ENCODE measurements around the gene MTUS2. TPM values are rescaled to one million over a fixed set of nuclear protein-coding genes. Genes with fewer than 3 reads are reported as not detected.

The MTUS2 gene
- total RNA-seq, 1 experiment from 2014 or later, result 0.35 TPM

DNA sequence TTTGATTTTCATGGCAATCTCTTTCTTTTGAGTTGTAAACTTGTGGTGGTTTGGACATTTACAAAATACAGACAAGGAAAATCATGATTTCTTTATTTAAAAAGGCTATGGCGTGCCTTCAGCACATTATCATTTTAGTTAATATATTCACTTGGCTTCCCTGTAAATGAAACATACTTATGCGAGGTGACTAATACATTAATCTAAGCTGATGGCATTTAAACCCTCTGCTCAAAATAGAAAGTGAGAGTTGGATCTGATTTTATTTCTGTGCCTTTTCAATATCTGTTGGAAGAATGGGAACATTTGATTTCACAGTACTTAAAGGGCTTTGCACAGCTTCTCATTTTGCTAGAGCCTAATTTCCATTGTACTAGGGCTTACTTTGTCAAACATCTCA is 289.8 kb downstream of the MTUS2 start:
- peaks cover 2% of the 10 kb centered on the region in 2 experiments for H3K4me1 Mint-ChIP-seq

More for the DNA sequence above, 289.8 kb downstream of the MTUS2 start:
- H3K9me3 Mint-ChIP-seq, result peaks cover 0 to 2% of the 10 kb centered on the region in 2 experiments; a peak in 1 of 5 replicates
- H3K18ac ChIP-seq (ENCODE audit: insufficient read length, low read depth, low read length), result no peak overlapping the region
- no CpG with 5 or more reads among the region's 2 CpGs for WGBS (ENCODE audit: extremely low coverage, insufficient read length, low lambda C conversion rate)
- H3K56ac ChIP-seq (ENCODE audit: insufficient read length, low read depth, low read length), result no peak overlapping the region
- no peaks in the 10 kb centered on the region for H3K9me3 ChIP-seq (ENCODE audit: control insufficient read depth, low read depth, low read length)
- H4K5ac ChIP-seq (ENCODE audit: insufficient read length, low read depth, low read length), result no peak overlapping the region
- H2BK120ac ChIP-seq (ENCODE audit: low read depth, low read length, poor library complexity, severe bottlenecking), result no peak overlapping the region
- H3K4me2 ChIP-seq (ENCODE audit: insufficient read depth, insufficient read length, low read length), result no peak overlapping the region
- H3K27ac Mint-ChIP-seq, result no peak overlapping the region
- no peaks in the 10 kb centered on the region for H3K27me3 ChIP-seq (ENCODE audit: insufficient read depth, low read length)
- H3K79me1 ChIP-seq (ENCODE audit: insufficient read depth, low read depth, low read length, poor library complexity, severe bottlenecking), result no peaks in the 10 kb centered on the region
- H3K27me3 Mint-ChIP-seq (ENCODE audit: low read depth), result no peaks in the 10 kb centered on the region; the same call in none of the 2 replicates
- no peak overlapping the region for H2AFZ ChIP-seq (ENCODE audit: low read length)
- H3K14ac ChIP-seq (ENCODE audit: insufficient read depth, low read length), result no peak overlapping the region
- H4K20me1 ChIP-seq (ENCODE audit: control insufficient read depth, insufficient read depth, insufficient read length), result no peaks in the 10 kb centered on the region
- no peak overlapping the region for H3K9ac ChIP-seq (ENCODE audit: extremely low read depth, insufficient read length, low read length)
- H4K91ac ChIP-seq (ENCODE audit: insufficient read length, low read depth, low read length), result no peak overlapping the region
- H3K79me2 ChIP-seq (ENCODE audit: insufficient read depth, low read length), result no peaks in the 10 kb centered on the region
- H4K8ac ChIP-seq (replicated peaks; ENCODE audit: insufficient read length, low read depth, low read length), result no peak overlapping the region
- H2BK15ac ChIP-seq (ENCODE audit: low read depth, low read length), result no peak overlapping the region
- no peak overlapping the region for H2BK5ac ChIP-seq (ENCODE audit: insufficient read length, low read length)
- H2BK20ac ChIP-seq (ENCODE audit: low read depth, low read length, poor library complexity, severe bottlenecking), result no peak overlapping the region
- H2BK12ac ChIP-seq (ENCODE audit: insufficient read length, low read depth, low read length), result no peak overlapping the region
- no peak overlapping the region for H3K27ac ChIP-seq (ENCODE audit: insufficient read length, low read depth, low read length)
- H3K4me3 Mint-ChIP-seq, result no peak overlapping the region
- H3K23ac ChIP-seq (ENCODE audit: insufficient read length, low read depth, low read length), result no peak overlapping the region
- H3K36me3 Mint-ChIP-seq (ENCODE audit: insufficient read depth in 1 of 3, low read depth in 3 of 3), result no peaks in the 10 kb centered on the region
- H3K4me1 ChIP-seq (ENCODE audit: insufficient read depth, low read length), result no peaks in the 10 kb centered on the region
- H3T11ph ChIP-seq (ENCODE audit: low read length), result no peak overlapping the region
- H3K4ac ChIP-seq (ENCODE audit: low read depth, low read length), result no peak overlapping the region
- TF ChIP-seq, protein P1, sequence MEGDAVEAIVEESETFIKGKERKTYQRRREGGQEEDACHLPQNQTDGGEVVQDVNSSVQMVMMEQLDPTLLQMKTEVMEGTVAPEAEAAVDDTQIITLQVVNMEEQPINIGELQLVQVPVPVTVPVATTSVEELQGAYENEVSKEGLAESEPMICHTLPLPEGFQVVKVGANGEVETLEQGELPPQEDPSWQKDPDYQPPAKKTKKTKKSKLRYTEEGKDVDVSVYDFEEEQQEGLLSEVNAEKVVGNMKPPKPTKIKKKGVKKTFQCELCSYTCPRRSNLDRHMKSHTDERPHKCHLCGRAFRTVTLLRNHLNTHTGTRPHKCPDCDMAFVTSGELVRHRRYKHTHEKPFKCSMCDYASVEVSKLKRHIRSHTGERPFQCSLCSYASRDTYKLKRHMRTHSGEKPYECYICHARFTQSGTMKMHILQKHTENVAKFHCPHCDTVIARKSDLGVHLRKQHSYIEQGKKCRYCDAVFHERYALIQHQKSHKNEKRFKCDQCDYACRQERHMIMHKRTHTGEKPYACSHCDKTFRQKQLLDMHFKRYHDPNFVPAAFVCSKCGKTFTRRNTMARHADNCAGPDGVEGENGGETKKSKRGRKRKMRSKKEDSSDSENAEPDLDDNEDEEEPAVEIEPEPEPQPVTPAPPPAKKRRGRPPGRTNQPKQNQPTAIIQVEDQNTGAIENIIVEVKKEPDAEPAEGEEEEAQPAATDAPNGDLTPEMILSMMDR (conservative IDR thresholded peaks at IDR 0.05), result no peak
- DNase-seq, result no peak
- no peak overlapping the region for H2AK5ac ChIP-seq (ENCODE audit: insufficient read length, low read length)
- H3K23me2 ChIP-seq (ENCODE audit: insufficient read length, low read depth, low read length, poor library complexity, severe bottlenecking), result no peaks in the 10 kb centered on the region

Data from H9 (cell line).